HG02970 (cell line): ENCODE results near the gene PTPRM.

Source experiments
- ATAC-seq: cut with Tn5 transposase; IDR thresholded peaks from one replicate; pipeline ENCODE4 v1.9.1; 2021; ENCODE audit warnings: mild to moderate bottlenecking, moderate library complexity, moderate number of reproducible peaks; ENCODE audit not compliant: unreplicated experiment, low FRiP score

The PTPRM gene

DNA sequence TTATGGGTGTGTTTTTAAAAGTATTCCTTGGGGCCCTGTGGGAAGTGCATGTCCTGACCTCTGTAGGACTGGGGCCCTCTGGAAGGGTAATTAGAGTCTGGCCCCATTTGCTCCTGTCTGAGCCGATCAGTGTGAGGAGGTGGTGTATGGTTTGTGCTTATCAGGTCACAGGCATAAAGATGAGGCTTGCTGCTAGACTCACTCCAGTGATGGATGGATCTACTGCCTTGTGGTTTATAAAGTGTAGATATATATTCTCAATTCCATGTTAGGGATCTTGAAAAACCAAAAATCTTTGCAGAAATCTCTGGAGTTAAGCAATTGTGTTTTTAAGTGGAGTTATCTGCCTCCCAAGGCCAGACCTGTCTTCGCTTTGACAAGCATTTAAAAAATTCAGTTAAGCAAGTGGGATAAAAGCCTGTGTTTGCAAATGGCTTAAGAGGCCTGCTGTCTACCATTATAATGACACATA, 182.4 kb downstream of the PTPRM start:
- ATAC-seq = no peak

DNA sequence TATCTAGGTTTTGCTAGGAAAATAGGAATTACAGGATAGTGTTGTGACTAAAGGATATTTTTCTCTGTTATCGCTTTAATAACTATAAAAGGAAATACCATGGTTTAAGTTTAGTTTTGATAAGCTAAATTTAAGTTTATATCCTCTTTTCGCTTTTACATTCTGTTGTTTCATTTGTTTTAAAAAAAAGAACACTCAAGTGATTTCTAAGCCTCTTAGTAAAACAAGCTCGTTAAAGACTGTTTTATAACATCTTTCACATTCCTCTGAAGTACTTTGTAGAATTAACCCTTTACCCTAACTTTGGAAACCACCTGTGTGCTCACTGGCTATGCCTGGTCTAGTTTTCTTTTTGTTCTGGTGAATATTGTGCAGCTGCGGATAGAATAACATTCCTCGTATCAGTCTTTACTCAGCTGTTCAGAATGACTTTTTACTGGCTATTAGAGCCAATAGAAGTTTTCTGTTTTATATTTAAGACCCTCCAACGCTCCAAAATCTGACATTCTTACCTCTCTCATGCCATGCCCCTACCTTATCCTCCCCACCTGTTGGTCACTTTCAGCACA, 183.1 kb downstream of the PTPRM start:
- no peak for ATAC-seq

DNA sequence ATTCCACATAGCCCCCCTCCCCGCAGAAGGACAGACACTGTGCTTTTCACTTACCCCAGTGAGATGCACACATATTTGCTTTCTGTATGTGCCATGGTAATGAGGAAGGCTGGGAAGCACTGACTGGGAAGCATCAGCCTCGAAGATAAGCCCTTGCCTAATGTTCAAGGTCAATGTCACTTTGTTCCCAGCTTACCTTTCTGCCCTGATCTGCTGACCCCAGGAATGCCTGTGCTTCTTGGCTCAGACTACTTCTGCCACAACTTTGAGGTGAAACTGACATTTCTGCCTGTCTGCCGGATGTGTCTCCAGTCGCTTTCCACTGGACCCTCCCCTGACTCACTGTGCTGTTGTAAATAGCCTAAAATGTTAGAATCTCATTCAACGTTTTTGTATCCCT, 183.8 kb downstream of the PTPRM start:
- no peak for ATAC-seq

- no peak for ATAC-seq
Measured at GRCh38 chr18:7754258-7754657, 187.1 kb downstream of the PTPRM start.

DNA sequence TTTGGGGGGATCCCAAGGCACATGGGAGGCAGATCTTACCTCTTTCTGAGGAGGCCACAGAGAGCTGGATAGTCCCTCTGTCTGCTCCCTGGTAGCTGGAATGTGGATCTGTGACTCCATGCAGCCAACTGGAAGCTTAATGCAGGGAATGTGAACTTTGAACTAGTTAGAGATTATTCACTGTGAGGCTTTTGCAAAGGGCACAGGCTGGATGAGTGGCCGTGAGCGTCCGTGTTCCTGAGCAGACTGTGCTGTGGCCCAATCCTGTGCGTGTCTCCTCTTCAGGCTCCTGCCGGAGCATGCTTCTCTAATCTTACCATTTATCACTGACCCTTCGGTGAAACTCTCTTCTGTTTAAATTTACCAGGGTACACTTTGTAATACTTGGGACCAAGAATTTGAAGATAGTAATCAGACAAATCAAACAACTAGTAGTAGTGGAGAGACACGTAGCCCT, 187.6 kb downstream of the PTPRM start:
- ATAC-seq = no peak

DNA sequence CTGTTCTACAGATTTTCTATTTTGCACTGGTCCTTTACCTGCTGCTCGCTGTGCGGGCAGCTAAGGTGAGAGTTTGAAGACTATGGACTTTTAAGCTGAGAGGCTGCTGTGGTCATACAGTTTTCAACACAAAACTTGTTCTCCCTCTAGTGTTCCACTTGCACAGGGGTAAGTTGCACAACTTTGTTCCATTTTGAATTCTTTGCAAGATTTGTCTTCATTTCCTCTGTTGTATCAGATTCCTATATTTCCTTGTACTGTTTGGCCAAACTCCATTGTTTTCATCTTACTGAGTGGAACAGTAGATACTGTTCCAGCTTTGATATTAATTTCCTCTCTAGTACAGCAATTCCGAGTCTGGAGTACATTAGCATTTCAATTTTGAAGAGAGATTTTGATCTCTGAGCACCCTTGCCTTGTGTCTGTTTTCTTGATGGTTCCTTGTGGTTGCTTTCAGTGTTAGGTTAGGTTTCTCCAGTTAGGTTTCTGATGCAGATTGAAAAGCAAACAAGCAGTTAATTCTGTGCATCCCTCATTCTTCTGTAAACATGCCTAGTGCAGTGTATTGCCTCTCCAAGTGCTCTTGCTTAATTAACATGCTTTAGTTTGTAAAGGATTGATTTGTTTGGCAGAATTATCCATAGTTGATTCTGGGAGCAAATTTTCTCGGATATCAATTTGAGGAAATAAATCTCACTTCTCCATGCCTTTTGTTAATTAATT, 188.8 kb downstream of the PTPRM start:
- ATAC-seq = no peak

- ATAC-seq = no peak
Measured at GRCh38 chr18:7757175-7757574, 190.1 kb downstream of the PTPRM start.

DNA sequence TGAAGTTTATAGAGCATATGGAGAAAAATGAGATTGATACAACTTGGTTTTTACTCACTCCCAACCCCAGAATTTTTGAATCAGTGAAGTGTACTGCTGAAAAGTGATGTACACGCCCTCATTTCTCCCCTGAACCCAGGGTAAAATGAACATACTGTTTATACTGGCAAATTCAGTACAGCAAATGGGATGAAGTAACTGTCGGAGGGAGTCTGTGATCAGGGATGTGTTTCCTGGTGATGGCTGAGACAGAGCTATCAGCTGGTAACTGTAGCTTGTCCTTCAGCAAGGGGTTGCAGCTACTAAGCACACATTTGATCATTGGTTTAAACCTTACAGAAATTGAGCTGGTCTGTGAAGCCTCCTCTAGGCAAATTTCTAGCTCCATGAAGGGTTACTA, 191.6 kb downstream of the PTPRM start:
- no peak for ATAC-seq

- no peak for ATAC-seq
Measured at GRCh38 chr18:7760967-7761948, 194.1 kb downstream of the PTPRM start.

DNA sequence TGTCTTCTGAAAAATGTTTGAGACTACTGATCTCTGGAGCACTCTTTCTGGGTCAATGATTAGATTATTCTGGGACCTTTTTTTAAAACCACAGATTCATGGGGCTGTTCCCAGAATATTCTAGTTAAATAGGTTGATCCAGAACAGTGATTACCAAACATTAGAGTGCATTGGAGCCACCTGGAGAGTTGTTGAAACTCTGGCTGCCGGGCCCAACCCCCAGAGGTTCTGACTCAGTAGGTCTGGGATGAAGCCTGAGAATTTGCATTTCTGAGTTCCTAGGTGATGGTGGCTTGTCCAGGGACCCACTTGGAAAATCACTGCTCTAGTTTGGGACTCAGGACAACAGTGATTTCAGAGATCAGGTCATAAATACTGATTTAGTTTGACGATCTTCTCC, 197.3 kb downstream of the PTPRM start:
- no peak for ATAC-seq

DNA sequence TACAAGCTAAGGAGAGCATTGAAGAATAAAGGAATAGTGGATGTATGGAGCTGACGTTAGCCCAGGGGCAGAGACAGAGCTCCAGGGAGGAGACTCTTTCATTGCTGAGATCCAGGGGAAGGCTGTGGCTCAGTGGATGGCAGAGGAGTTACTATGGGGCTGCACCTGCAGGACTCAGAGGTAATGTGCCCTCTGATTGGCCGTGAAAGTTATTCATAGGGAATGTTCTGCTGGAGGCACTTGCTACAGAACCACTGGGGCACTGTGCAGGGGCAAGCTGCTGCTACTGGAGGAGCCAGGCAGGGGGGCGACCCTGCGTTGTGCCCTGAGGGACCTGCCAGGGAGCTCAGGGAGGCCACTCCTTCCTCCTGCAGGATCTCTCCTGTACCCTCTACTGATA, 199.2 kb downstream of the PTPRM start:
- no peak for ATAC-seq

- ATAC-seq = no peak
Measured at GRCh38 chr18:7766817-7767216, 199.7 kb downstream of the PTPRM start.

- ATAC-seq = no peak
Measured at GRCh38 chr18:7770908-7771307, 203.8 kb downstream of the PTPRM start.

DNA sequence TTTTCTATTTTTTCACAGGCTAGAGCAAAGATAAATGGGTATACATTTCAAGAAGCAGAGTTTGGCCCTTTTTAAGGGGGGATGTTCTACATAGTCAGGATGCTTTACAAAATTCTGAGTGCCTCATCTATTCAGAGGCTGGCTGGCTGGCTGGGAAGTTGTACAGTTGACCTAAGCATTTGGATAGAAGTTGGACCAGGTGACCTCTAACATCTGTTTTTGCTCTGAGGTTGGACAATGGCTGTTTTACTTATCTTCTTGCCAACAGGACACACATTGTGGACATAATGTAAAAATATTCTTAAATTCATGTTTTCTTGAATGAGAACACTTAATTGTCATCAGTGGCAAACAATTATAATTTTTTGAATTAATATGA, 205.4 kb downstream of the PTPRM start:
- ATAC-seq = no peak

DNA sequence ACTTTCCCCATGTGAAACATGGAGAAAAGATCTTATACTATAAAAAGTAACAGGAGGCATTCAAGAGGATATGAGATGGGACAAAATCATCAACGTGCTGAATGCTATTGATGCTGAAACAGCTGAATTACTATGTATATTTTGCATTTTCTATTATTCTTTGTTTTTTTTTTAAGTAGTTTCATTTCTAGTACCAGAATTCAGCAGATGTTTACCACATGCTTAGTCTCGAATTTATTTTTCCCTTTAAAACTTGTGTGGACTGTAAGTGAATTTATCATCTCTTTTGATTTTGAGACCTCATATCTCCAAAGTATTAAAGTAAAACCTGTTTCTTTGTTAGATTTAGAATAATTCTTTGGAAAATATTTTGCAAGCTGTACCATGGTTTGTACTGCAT, 205.8 kb downstream of the PTPRM start:
- ATAC-seq = no peak

DNA sequence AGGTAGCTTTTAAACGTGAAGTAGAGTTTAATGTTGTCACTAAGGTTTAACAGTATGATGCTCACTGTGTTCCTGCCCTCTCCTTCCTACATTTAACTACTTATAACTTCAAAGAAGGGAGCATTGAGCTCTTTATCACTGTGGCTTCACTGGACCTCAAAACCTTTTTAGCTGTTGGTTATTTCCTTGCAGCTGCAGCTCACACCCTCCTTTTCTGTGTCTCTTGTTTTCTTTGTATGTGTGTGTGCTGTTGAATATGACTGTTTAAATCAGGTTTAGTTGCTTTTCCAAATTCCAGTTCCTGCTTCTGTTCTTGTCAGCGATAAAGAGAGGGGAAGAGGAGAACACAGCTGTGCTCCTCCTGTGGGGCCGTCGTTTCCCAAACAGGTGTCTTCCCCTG, 208.0 kb downstream of the PTPRM start:
- no peak for ATAC-seq

DNA sequence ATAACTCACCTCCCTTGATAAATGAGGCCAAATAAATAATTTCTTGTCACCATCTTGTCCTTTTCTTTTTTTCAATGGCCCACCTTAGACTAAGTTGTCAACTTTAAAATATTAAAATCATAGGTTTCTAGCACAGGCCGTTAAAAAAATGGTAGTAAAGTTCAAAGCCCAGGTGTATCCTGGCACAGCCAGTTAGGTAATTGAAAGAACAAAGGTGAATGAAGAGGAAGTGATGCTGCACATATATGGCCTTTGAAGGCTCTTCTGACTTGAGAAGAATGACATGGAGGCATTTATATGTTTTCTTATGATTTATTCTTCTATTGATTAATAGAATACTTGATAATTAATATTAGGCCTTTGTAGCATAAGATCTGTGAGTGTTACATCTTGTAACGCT, 208.7 kb downstream of the PTPRM start:
- ATAC-seq = no peak

- ATAC-seq = no peak
Measured at GRCh38 chr18:7778181-7778580, 211.1 kb downstream of the PTPRM start.

DNA sequence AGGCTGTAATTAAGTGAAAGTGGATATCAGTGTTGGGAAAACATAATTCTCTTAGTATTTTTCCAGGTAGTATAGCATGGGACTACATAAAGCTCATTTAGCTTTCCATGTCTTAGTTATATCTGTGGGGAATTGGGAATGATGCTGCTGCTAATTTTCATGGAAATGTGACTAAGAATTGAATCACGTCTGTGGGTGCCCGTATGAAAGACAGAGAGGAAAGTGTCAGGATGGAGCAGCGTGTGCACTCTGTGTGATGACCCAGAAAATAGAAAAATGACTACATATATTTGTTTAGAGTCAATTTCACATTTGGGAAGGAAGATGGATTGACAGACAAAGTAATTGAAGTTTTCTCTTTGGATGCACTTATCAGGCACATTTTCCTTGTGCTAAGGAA, 212.1 kb downstream of the PTPRM start:
- no peak for ATAC-seq

GRCh38 chr18:7784171-7784570, 217.1 kb downstream of the PTPRM start:
- ATAC-seq = no peak

DNA sequence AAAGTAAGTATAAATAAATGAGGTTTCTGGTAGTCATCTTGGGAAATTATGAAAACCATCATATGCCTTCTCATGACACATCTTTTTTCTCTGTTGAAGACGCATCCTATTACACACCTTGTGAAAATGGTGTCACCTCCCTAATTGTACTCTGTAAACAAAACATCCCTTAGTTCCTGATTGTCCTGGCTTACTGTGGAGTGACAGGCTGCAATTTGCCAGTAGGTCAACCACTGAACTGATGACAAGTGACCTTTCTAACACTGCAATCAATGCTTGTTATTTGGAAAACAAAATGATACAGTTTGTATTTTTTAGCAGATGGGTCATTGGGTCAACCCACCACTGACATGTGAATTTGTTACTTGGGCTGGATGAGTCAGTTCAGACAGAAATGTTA, 219.5 kb downstream of the PTPRM start:
- ATAC-seq = no peak
